ENCODE results near the gene ZIC5. TPM values are rescaled to one million over a fixed set of nuclear protein-coding genes. Genes with fewer than 3 reads are reported as not detected.
A peak's percentile ranks its signal among the peaks of the same experiment; 100 is the strongest.

Gene ZIC5
- total and polyA plus RNA-seq, 12 donors: 0.04 TPM; not detected in 11

- Histone ChIP-seq H3K36me3 (replicated peaks in 1 of 2) (no peaks in the 10 kb centered on the region), H3K27me3 (peaks cover 96% of the 10 kb centered on the region), H3K4me1 (replicated peaks in 1 of 2) (peaks cover 0 to 27% of the 10 kb centered on the region in 2 donors), H3K9me3 (replicated peaks in 1 of 3) (no peaks in the 10 kb centered on the region), H3K4me3 (peak overlapping the region in 1 of 4 donors; percentile 44), H3K27ac (no peak overlapping the region)
- intact Hi-C loops (cut with DNase I): no loop called here
- peak in 4 of 7 donors; percentile 41 to 50 (median 44) for DNase-seq
- 1 to 6% (median 4%) methylated on average over 27 to 79 of the region's 79 CpGs for WGBS, 4 donors
- TF ChIP-seq POLR2A (IDR thresholded peaks at IDR 0.05) (no peak), CTCF (IDR thresholded peaks at IDR 0.05) (no peak)
Observed at GRCh38 chr13:99969919-99970650, 1.5 kb downstream of the ZIC5 start.

GRCh38 chr13:99969453-99969918 lies 2.1 kb downstream of the ZIC5 start:
- peak overlapping the region in 1 of 4 donors; percentile 44 for H3K4me3 ChIP-seq
- peaks cover 92% of the 10 kb centered on the region for H3K27me3 ChIP-seq
- no peak overlapping the region for H3K27ac ChIP-seq
- TF ChIP-seq CTCF (IDR thresholded peaks at IDR 0.05) (no peak), POLR2A (IDR thresholded peaks at IDR 0.05) (no peak)
- no peaks in the 10 kb centered on the region for H3K9me3 ChIP-seq (replicated peaks in 1 of 3)
- peaks cover 0 to 27% of the 10 kb centered on the region in 2 donors for H3K4me1 ChIP-seq (replicated peaks in 1 of 2)
- WGBS, 4 donors: 8 to 12% (median 9%) methylated on average over 19 to 52 of the region's 52 CpGs
- intact Hi-C loops (cut with DNase I): no loop called here
- DNase-seq: peak in 1 of 7 donors; percentile 17
- H3K36me3 ChIP-seq (replicated peaks in 1 of 2): no peaks in the 10 kb centered on the region

- intact Hi-C loops (cut with DNase I): no loop called here
- Histone ChIP-seq H3K27ac (no peak overlapping the region), H3K27me3 (peaks cover 91% of the 10 kb centered on the region), H3K9me3 (replicated peaks in 1 of 3) (no peaks in the 10 kb centered on the region), H3K36me3 (replicated peaks in 1 of 2) (no peaks in the 10 kb centered on the region), H3K4me3 (peak overlapping the region in 1 of 4 donors; percentile 31), H3K4me1 (replicated peaks in 1 of 2) (peaks cover 0 to 27% of the 10 kb centered on the region in 2 donors)
- 7 to 10% (median 8%) methylated on average over 14 to 81 of the region's 81 CpGs for WGBS, 4 donors
- no peak for TF ChIP-seq CTCF (IDR thresholded peaks at IDR 0.05)
- TF ChIP-seq POLR2A (IDR thresholded peaks at IDR 0.05): no peak
- peak in 1 of 7 donors; percentile 17 for DNase-seq
Observed at GRCh38 chr13:99968521-99969452, 2.8 kb downstream of the ZIC5 start.

Measured in adrenal gland (tissue), 12 donors.